B cell (primary cell): ENCODE results near the gene GIPC3. TPM values are rescaled to one million over a fixed set of nuclear protein-coding genes. Genes with fewer than 3 reads are reported as not detected.

Experiments used
- ATAC-seq: fragments of 200-7000 bp; cut with Tn5 transposase; one replicate; pipeline ENCODE4 v1.10.0; 2021; ENCODE audit warnings: low read depth, mild to moderate bottlenecking, moderate number of reproducible peaks, moderate library complexity
- CTCF ChIA-PET: fragments of 350-600 bp; sonication (Branson Sonifier 250); formaldehyde crosslinking; loops from one replicate; lab custom pipeline; 2021; ENCODE audit warnings: antibody characterized with exemption, inconsistent platforms; lab: Charles Lee
- POLR2A ChIA-PET: fragments of 350-600 bp; sonication (Branson Sonifier 250); formaldehyde crosslinking; loops from one replicate; lab custom pipeline; 2021; ENCODE audit warnings: antibody characterized with exemption; lab: Charles Lee
- DNase-seq: peaks from one replicate; pipeline ENCODE4 v3.0.0; 2013
- H2AFZ ChIP-seq: 2 replicates; pipeline ENCODE4 v1.6.1; 2012; ENCODE audit warnings: mild to moderate bottlenecking, low read depth, low read length; ENCODE audit not compliant: insufficient read depth, poor library complexity, severe bottlenecking
- H3K27ac ChIP-seq, 2 donors: 1 replicate in 1 of 2; 2 replicates in 1 of 2; pipeline ENCODE4 v1.5.1; 2012 to 2013; ENCODE audit warnings: low read length in 2 of 2, mild to moderate bottlenecking in 2 of 2, moderate library complexity in 1 of 2
- H3K27me3 ChIP-seq, 4 experiments: fragments of 200-600 bp in 1 of 4; sonication (generic) in 1 of 4; replicated peaks in 1 of 4; 1 replicate in 2 of 4; 2 replicates in 2 of 4; pipeline versions ENCODE4 v1.6.1 to v1.7.0; 2013 to 2016; ENCODE audit warnings: low read length in 3 of 4, mild to moderate bottlenecking in 2 of 4, mixed read lengths in 1 of 4, moderate library complexity in 1 of 4; ENCODE audit not compliant: insufficient read depth in 4 of 4, control insufficient read depth in 3 of 4; ENCODE audit errors: control extremely low read depth in 1 of 4
- H3K36me3 ChIP-seq, 2 experiments: replicated peaks in 1 of 2; 1 replicate in 1 of 2; 2 replicates in 1 of 2; pipeline versions ENCODE4 v1.6.1 to v1.7.1; 2013; ENCODE audit warnings: low read length in 1 of 2; ENCODE audit not compliant: insufficient read depth in 2 of 2, control insufficient read depth in 1 of 2; ENCODE audit errors: control extremely low read depth in 1 of 2, extremely low read depth in 1 of 2
- H3K4me1 ChIP-seq, 2 donors: fragments of 200-600 bp in 1 of 2; sonication (generic) in 1 of 2; 1 replicate in 1 of 2; 2 replicates in 1 of 2; pipeline versions ENCODE4 v1.5.1 to v1.6.1; 2013 to 2017; ENCODE audit warnings: low read length in 2 of 2; ENCODE audit not compliant: control insufficient read depth in 2 of 2, insufficient read depth in 2 of 2
- H3K4me2 ChIP-seq: replicated peaks from 2 replicates; pipeline ENCODE3; 2012; ENCODE audit warnings: mild to moderate bottlenecking, low read depth, low read length; ENCODE audit not compliant: poor library complexity, severe bottlenecking
- H3K4me3 ChIP-seq, 5 experiments: fragments of 200-600 bp in 1 of 5; sonication (generic) in 1 of 5; 1 replicate in 3 of 5; 2 replicates in 2 of 5; pipeline versions ENCODE4 v1.5.1 to v1.7.0; 2011 to 2016; ENCODE audit warnings: low read length in 4 of 5, mild to moderate bottlenecking in 4 of 5, low read depth in 2 of 5, control low read depth in 1 of 5, moderate library complexity in 1 of 5; ENCODE audit not compliant: insufficient read depth in 1 of 5; ENCODE audit errors: control extremely low read depth in 1 of 5, extremely low read depth in 1 of 5
- H3K79me2 ChIP-seq: fragments of 200-600 bp; sonication (generic); one replicate; pipeline ENCODE4 v1.6.0; 2016; ENCODE audit warnings: low read length; ENCODE audit not compliant: control insufficient read depth, insufficient read depth
- H3K9ac ChIP-seq: fragments of 200-600 bp; sonication (generic); 2 replicates; pipeline ENCODE4 v1.6.1; 2017; ENCODE audit warnings: mild to moderate bottlenecking, low read length, moderate library complexity
- H3K9me3 ChIP-seq, 3 donors: one replicate each; pipeline versions ENCODE4 v1.6.1 to v1.7.1; 2013; ENCODE audit warnings: low read length in 2 of 3; ENCODE audit not compliant: control insufficient read depth in 2 of 3, insufficient read depth in 1 of 3; ENCODE audit errors: control extremely low read depth in 1 of 3
- H4K20me1 ChIP-seq: 2 replicates; pipeline ENCODE4 v1.6.0; 2012; ENCODE audit warnings: mild to moderate bottlenecking, low read length; ENCODE audit not compliant: insufficient read depth, control insufficient read depth, poor library complexity, severe bottlenecking
- H3K27ac Mint-ChIP-seq: one replicate; pipeline ENCODE4 v1.8.0; 2021; ENCODE audit warnings: mixed read lengths
- H3K27me3 Mint-ChIP-seq: one replicate; pipeline ENCODE4 v1.8.0; 2021; ENCODE audit warnings: mixed read lengths
- H3K4me1 Mint-ChIP-seq: one replicate; pipeline ENCODE4 v1.8.0; 2021; ENCODE audit warnings: mixed read lengths
- H3K4me3 Mint-ChIP-seq: one replicate; pipeline ENCODE4 v1.8.0; 2021; ENCODE audit warnings: mixed read lengths
- H3K9me3 Mint-ChIP-seq: one replicate; pipeline ENCODE4 v1.8.0; 2022; ENCODE audit warnings: mixed read lengths; ENCODE audit not compliant: insufficient read depth
- CTCF ChIP-seq: fragments of 200-600 bp; IDR thresholded peaks from one replicate; pipeline ENCODE4 v1.8.0; 2022; ENCODE audit warnings: antibody characterized with exemption, mild to moderate bottlenecking
- EZH2 ChIP-seq: IDR thresholded peaks from 2 replicates; pipeline ENCODE4 v1.6.1; 2012; ENCODE audit warnings: borderline replicate concordance, low read depth, mild to moderate bottlenecking, moderate library complexity, low read length; ENCODE audit not compliant: insufficient read depth, poor library complexity, severe bottlenecking
- WGBS: methylation state at CpG from one replicate; pipeline ENCODE4 v1.1.5; 2013; ENCODE audit warnings: missing lambda C conversion rate; ENCODE audit not compliant: insufficient coverage; 5-methylcytosine and 5-hydroxymethylcytosine counted together
- intact Hi-C: fragments of 100-400 bp; cut with micrococcal nuclease; formaldehyde crosslinking; loops from one replicate; pipeline ENCODE4 v1.10.0; 2022
- polyA plus RNA-seq: library from polyadenylated mRNA; depleted of rRNA; stranded (reverse); fragments of >200 nt; gene quantifications from 2 replicates; pipeline ENCODE4 v1.2.3, GENCODE V29; 2012
- total RNA-seq, 2 donors: library from RNA; stranded (reverse); fragments of 120-200 nt in 1 of 2; gene quantifications; 1 replicate in 1 of 2; 2 replicates in 1 of 2; pipeline versions ENCODE4 v1.2.3 to v1.2.4, GENCODE V29; 2013 to 2022

GIPC3 gene
- total and polyA plus RNA-seq, 2 donors (not counting 1 experiment from before 2014, with no cell fraction given), result 0.47 to 0.48 TPM

DNA sequence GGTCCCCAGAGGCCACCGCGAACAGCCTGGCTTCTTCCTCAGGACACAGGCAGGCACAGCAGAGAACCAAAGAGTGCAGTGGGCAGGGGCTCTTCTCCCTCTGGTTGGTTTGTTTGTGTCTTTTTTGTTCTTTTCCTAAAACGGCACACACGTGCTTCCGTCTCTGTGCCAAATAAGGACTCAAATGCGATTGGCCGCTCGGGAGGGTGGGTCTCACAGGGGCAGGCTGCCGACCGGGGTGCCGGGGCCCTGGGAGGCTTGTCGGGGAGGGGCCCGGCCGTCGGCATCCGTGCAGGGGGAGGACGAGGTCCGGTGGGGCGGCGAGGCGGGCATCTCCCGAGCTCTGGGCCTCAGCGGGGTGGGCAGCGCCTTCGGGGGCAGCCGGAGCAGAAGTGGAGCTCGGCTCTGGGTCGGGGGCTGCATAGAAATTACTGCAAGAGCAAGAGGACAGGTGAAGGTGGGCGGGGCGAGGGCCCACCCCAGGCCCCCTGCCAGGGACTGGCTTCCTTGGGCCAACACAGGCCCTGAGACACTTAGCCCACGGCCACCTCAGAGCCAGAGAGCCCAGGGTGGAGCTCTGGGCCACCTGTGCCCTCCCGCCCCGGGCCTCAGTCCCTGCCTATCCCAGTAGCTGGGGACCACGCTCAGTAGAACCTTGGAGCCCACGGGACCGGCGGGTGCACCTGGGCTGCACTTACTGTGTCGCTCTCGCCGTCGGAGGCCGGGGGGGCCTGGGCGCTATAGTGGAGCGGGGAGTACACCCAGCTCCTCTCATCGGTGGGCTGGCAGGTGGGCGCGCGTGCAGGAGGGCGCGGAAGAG, 47.7 kb downstream of the GIPC3 start:
- H3K27me3 ChIP-seq, result no peaks in the 10 kb centered on the region
- CTCF ChIA-PET, result interaction anchor here (0.6 to 0.7 kb wide), 2 partner anchors 43 to 1239 kb away, joined by 3 read pairs; no protein-coding TSS in a partner anchor
- H3K9ac ChIP-seq, result no peak overlapping the region
- peaks cover 0 to 1% of the 10 kb centered on the region in 2 experiments for H3K36me3 ChIP-seq
- ATAC-seq, result no peak
- Mint-ChIP-seq H3K9me3 (no peaks in the 10 kb centered on the region), H3K27ac (no peak overlapping the region), H3K4me1 (no peaks in the 10 kb centered on the region), H3K4me3 (no peak overlapping the region), H3K27me3 (no peaks in the 10 kb centered on the region)
- no peak overlapping the region for H3K4me3 ChIP-seq
- no peak overlapping the region for H2AFZ ChIP-seq
- no peaks in the 10 kb centered on the region for H3K79me2 ChIP-seq
- no peak overlapping the region for H3K4me2 ChIP-seq
- H3K9me3 ChIP-seq, result no peaks in the 10 kb centered on the region
- TF ChIP-seq EZH2 (no peak), CTCF (no peak)
- H3K27ac ChIP-seq, result no peak overlapping the region
- no peak for DNase-seq
- H4K20me1 ChIP-seq, result no peaks in the 10 kb centered on the region
- WGBS, result 94% methylated on average over 50 of the region's 50 CpGs
- intact Hi-C loops, result no loop called here
- H3K4me1 ChIP-seq, result no peaks in the 10 kb centered on the region
- POLR2A ChIA-PET, result no interaction called here

GRCh38 chr19:3633559-3633988, 48.3 kb downstream of the GIPC3 start:
- Mint-ChIP-seq H3K4me1 (no peaks in the 10 kb centered on the region), H3K27me3 (no peaks in the 10 kb centered on the region), H3K9me3 (no peaks in the 10 kb centered on the region), H3K27ac (no peak overlapping the region), H3K4me3 (no peak overlapping the region)
- Histone ChIP-seq H3K9ac (no peak overlapping the region), H4K20me1 (no peaks in the 10 kb centered on the region), H3K9me3 (no peaks in the 10 kb centered on the region), H3K4me3 (no peak overlapping the region), H2AFZ (no peak overlapping the region), H3K27me3 (no peaks in the 10 kb centered on the region), H3K27ac (no peak overlapping the region), H3K4me2 (no peak overlapping the region), H3K79me2 (no peaks in the 10 kb centered on the region), H3K4me1 (no peaks in the 10 kb centered on the region), H3K36me3 (peaks cover 0 to 2% of the 10 kb centered on the region in 2 experiments)
- intact Hi-C loops, result no loop called here
- no peak for TF ChIP-seq CTCF
- ChIA-PET POLR2A (no interaction called here), CTCF (no interaction called here)
- WGBS, result 96% methylated on average over 22 of the region's 22 CpGs
- ATAC-seq, result no peak
- DNase-seq, result no peak
